Neural progenitor cell (in vitro differentiated cells): ENCODE measurements around the gene C10orf67.

Experiments used
- EZH2phosphoT487 ChIP-seq: fragments of 200-600 bp; sonication (generic); IDR thresholded peaks from 2 replicates; pipeline ENCODE4 v1.6.1; 2017; ENCODE audit warnings: antibody characterized with exemption
- TF ChIP-seq, protein P1 (sequence below): fragments of 200-600 bp; sonication (generic); IDR thresholded peaks from 2 replicates; pipeline ENCODE4 v1.5.1; 2017; ENCODE audit warnings: antibody characterized with exemption, mild to moderate bottlenecking

DNA sequence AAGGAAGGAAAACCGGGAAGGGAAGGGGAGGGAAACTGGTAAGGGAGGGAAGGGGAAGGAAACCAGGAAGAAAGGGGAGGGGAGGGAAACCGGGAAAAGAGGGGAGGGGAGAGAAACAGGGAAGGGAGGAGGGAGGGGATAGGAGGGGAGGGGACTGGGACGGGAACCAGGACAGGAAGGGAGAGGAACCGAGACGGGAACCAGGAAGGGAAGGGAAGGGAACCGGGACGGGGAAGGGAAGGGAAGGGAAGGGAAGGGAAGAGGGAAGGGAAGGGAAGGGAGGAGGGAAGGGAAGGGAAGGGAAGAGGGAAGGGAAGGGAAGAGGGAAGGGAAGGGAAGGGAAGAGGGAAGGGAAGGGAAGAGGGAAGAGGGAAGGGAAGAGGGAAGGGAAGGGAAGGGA lies 13.6 kb downstream of the C10orf67 start:
- TF ChIP-seq, protein P1, sequence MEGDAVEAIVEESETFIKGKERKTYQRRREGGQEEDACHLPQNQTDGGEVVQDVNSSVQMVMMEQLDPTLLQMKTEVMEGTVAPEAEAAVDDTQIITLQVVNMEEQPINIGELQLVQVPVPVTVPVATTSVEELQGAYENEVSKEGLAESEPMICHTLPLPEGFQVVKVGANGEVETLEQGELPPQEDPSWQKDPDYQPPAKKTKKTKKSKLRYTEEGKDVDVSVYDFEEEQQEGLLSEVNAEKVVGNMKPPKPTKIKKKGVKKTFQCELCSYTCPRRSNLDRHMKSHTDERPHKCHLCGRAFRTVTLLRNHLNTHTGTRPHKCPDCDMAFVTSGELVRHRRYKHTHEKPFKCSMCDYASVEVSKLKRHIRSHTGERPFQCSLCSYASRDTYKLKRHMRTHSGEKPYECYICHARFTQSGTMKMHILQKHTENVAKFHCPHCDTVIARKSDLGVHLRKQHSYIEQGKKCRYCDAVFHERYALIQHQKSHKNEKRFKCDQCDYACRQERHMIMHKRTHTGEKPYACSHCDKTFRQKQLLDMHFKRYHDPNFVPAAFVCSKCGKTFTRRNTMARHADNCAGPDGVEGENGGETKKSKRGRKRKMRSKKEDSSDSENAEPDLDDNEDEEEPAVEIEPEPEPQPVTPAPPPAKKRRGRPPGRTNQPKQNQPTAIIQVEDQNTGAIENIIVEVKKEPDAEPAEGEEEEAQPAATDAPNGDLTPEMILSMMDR, result no peak
- TF ChIP-seq EZH2phosphoT487, result no peak
